Measurements from ENCODE around the gene BCR. TPM values are rescaled to one million over a fixed set of nuclear protein-coding genes. Genes with fewer than 3 reads are reported as not detected.

Gene BCR
- total RNA-seq, 1 donor from 2014 or later: 78.3 TPM

- Histone ChIP-seq H3K4me3 (no peak overlapping the region), H3K27me3 (no peaks in the 10 kb centered on the region), H3K9me3 (no peaks in the 10 kb centered on the region), H3K36me3 (peaks cover 64% of the 10 kb centered on the region), H3K27ac (no peak overlapping the region), H3K4me1 (peaks cover 6% of the 10 kb centered on the region)
- ATAC-seq: no peak
- intact Hi-C loops (cut with DNase I): no loop called here
- TF ChIP-seq CTCF (IDR thresholded peaks at IDR 0.05): no peak
- DNase-seq: no peak
These were observed 111.6 kb downstream of the BCR start for GRCh38 chr22:23291806-23292452.

- Histone ChIP-seq H3K4me1 (peaks cover 6% of the 10 kb centered on the region), H3K27me3 (no peaks in the 10 kb centered on the region), H3K27ac (no peak overlapping the region), H3K9me3 (no peaks in the 10 kb centered on the region), H3K36me3 (peaks cover 69% of the 10 kb centered on the region), H3K4me3 (no peak overlapping the region)
- ATAC-seq: no peak
- intact Hi-C loops (cut with DNase I): no loop called here
- TF ChIP-seq CTCF (IDR thresholded peaks at IDR 0.05): no peak
- DNase-seq: no peak
These were observed 112.4 kb downstream of the BCR start for GRCh38 chr22:23292453-23293350.

GRCh38 chr22:23293720-23294119, 113.4 kb downstream of the BCR start:
- Histone ChIP-seq H3K36me3 (peaks cover 76% of the 10 kb centered on the region), H3K9me3 (no peaks in the 10 kb centered on the region), H3K4me1 (peaks cover 6% of the 10 kb centered on the region), H3K27ac (no peak overlapping the region), H3K27me3 (no peaks in the 10 kb centered on the region), H3K4me3 (no peak overlapping the region)
- TF ChIP-seq CTCF (IDR thresholded peaks at IDR 0.05): no peak
- DNase-seq (no peak), ATAC-seq (no peak)
- intact Hi-C loops (cut with DNase I): no loop called here

GRCh38 chr22:23294221-23294620, 113.9 kb downstream of the BCR start:
- Histone ChIP-seq H3K9me3 (no peaks in the 10 kb centered on the region), H3K4me1 (peaks cover 6% of the 10 kb centered on the region), H3K27me3 (no peaks in the 10 kb centered on the region), H3K36me3 (peaks cover 81% of the 10 kb centered on the region), H3K4me3 (no peak overlapping the region), H3K27ac (no peak overlapping the region)
- TF ChIP-seq CTCF (IDR thresholded peaks at IDR 0.05): no peak
- no peak for DNase-seq
- no peak for ATAC-seq
- intact Hi-C loops (cut with DNase I): no loop called here

GRCh38 chr22:23300476-23300875, 120.2 kb downstream of the BCR start:
- H3K4me3 ChIP-seq: no peak overlapping the region
- ATAC-seq (no peak), DNase-seq (no peak)
- peaks cover 5% of the 10 kb centered on the region for H3K4me1 ChIP-seq
- no peaks in the 10 kb centered on the region for H3K27me3 ChIP-seq
- intact Hi-C loops (cut with DNase I): no loop called here
- peaks cover 52% of the 10 kb centered on the region for H3K36me3 ChIP-seq
- H3K9me3 ChIP-seq: no peaks in the 10 kb centered on the region
- no peak for TF ChIP-seq CTCF (IDR thresholded peaks at IDR 0.05)
- H3K27ac ChIP-seq: no peak overlapping the region

All from upper lobe of right lung (tissue), 1 donor.